HUDEP-2 (cell line): ENCODE data around the gene IRF2BP2.
"Not testable (repeated sequence)": the region's sequence is repeated elsewhere in the genome, so short reads cannot be mapped to it uniquely, and the experiment has no call there.

Experiments used
- DNase-seq, 76 experiments: peaks; one replicate each; lab custom pipeline; 2025; ENCODE audit not compliant: unreplicated experiment in 76 of 76; lab: John Stamatoyannopoulos, UW

Gene IRF2BP2

DNA sequence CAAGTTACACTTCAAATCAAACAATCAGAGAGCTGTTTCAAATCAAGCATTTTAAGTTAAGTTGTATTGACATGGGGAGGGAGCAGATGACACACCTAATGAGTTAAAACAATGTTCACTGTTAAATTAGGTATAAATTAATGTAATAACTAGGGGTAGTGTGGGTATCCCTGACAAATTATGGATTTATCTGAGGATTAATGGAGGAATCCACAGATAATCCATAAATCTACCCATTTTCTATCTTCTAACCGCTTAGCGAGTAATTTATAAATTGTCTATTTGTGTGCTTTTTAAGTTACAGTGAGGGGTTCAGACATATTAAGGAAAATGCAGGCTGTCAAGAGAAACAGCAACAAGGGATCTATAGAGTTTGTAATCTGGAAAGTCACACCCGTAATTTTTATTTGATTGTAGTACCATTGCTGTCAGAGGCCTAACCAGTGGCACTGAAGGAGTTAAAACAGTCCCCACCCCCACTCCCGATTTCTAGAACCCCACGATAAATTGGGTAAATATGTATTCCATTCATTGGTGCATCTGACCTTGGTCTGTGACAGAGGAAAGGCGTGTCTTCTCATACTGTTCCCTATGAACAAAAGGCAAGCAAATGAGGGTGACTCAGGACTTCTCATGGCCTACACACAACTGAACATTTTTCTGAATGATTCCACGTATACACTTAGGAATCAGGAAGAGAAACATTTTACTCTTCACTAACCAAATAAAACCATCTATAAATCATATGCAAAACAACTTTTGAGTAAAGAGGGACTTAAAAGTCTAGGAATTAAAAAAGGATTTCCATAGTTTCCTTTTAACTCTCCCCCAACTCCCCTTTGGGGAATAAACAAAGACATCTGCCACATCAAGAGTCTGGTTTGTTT lies 7.4 kb downstream of the IRF2BP2 start:
- peak in 49 of 76 experiments; percentile 14 to 75 (median 50) for DNase-seq

DNA sequence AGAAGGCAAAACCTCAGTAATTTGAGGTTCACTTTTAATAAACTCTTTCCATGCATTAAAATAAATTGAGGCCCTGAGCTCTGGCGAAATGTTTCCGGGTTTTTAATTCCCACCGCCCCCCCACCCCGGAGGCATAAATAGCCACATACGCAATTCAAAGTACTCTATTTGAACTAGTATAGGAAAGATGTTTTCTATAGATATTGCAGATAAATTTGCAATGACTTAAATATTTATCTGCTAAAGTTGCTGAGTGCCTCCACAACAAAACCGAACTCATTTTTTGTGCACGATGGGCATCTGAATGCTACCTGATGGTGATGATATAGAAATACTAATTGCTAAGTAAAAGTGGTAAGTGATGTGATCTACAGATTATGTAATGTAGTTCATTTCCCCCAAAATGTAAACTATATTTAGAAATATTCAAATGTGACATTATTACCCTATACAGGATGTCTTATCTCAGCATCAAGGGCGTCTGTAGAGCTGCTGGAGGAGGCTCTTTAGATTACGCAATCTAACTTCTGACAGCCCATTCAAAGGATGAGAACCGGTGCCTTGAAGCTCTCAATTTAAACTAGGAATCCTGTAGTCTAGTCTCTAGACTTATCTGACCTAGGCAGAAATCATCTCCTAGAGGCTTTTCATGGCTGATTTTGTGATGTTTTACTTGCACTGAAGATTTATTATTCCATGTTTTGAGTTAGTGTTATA lies 8.5 kb downstream of the IRF2BP2 start:
- peak in 39 of 76 experiments; percentile 7 to 78 (median 54) for DNase-seq

DNA sequence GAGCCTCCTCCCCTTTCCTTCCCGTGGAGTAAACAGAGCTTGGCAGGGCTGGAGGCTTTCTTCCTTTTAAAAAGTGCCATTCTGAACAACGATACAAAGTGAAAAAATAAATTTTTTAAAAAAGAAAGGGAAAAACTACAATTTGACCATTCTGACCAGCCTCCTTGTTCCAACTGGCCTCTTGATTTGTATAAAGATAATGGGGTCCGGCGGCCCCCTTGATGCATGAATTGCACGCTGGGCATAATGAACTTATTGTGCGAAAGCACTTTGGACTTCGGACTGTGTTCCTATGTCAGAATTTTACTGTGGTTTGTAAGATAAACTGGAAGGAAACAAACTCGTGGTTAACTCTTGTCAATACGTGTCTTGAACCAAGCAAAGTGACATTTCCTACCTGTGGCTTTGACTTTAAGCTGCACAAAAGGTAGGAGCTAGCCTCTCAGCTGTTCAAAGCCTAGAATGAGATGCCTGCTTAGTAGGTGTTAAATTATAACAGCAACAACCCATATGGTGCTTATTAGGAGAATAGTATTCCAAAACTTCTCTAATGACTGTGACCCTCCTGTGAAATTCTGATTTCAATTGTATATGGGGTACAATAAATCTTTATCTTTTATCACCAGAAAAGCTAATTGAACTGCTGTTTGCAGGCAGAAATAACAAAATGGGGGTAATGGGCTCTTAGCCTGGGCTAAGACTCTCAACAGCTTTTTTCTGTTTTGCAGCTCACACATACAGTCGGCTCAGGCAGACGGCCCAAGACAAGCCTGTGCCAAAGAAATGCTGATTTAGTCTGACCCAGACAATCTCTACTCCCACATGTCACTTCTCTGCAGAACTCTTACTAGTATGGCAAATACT lies 9.3 kb downstream of the IRF2BP2 start:
- peak in 48 of 76 experiments; percentile 18 to 72 (median 36) for DNase-seq

DNA sequence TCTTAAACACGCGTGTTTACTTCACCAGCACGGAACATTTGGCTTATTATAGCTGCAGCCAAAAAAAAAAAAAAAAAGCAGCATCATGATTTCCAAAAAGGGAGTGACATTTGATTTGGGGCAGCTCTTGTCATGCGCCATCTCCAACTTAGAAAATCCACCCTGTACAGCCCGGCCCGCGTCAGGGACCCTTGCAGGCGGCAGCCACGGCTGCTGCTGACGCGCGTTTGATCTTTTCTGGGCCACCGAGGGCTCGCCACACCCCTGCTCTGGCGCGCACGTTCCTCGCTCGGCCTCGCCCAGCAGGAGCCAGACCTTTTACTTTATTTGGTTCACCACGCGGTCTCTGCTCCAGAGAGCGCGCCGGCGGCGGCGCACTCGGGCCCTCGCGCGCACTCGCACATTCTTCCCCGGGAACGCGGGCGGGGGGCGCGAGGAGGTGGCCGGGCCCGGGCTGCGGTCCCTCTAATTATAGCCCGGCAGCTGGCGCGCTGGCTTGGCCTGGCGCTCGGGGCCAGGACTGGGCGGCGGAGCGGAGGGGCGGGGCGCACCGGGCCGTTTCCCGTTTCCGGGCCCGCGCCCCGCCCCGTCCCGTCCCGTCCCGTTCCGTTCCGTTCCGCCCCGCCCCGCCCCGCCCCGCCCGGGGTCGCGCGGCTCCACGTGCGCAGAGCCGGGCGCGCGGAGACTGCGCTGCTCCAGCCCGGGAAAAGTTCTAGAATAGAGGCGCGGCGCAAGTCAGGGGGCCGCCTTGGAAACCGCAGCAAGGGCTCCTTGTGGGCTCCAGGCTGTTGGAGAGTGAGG lies 10.2 kb downstream of the IRF2BP2 start:
- peak in 72 of 76 experiments; percentile 36 to 92 (median 76) for DNase-seq

DNA sequence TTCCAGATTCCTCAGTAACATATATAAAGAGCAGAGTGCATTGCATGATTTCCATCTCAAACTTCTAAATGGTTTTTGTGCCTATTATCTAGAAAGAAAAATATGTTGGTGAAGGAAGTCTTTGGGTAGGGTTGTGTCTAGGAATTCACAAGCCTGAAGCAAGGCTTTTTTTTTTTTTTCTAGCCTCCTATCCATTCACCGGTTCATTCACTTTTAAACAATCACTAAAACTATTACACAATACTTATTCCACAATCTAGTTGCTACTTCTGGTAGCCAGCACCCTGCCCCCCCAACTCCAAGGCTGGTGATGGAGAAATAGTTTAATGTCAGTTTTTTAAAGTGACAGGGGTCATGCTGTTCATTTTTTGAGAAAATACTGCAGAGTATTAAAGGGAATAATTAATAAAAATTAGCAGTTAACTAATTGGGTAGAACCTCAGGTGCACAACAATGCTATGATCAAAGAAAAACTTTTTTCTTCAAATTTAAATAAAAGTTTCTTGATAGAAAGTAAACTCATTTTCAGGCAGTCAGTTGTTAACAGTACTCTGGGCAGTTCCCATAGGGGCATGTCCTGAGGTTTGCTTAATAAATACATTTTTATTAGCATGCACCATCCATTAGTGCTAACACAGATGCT lies 10.9 kb downstream of the IRF2BP2 start:
- DNase-seq: peak in 1 of 76 experiments; percentile 6

DNA sequence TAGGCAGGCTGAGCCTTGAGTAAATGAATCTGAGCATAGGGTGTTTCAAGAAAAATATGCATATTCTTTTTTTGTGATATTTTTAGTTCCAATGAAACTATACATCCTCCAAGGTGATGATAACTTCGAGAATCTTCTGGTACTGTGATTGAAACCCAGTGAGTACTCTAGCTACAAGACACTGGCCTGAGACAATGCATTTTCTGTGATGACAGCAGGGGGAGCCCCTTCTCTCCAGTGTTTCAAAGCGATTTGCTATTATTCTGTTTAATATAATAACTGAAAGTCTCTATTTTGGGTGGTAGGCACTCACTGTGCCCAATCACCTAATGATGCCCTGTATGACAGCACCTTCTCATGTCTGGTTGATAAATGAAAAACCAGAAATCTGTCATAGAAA lies 12.1 kb downstream of the IRF2BP2 start:
- peak in 48 of 76 experiments; percentile 5 to 68 (median 43) for DNase-seq

DNA sequence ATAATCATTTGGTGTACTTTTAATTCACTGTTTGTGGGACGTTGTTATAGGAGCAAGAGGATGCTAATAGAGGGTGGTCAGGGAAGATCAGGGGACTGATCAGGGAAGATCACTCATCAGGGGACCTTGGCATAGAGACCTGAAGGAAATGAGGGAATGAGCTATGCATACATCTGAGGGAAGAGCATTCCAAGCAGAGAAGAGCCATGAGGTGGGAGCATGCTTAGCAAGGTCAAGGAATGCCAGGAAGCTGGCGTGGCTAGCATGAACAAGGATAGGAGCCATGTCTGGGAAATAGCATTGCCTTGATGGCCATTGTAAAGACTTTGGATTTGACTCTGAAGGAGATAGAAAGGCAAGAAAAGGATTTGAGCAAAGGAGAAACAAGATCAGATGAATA lies 14.1 kb downstream of the IRF2BP2 start:
- DNase-seq: no peak

DNA sequence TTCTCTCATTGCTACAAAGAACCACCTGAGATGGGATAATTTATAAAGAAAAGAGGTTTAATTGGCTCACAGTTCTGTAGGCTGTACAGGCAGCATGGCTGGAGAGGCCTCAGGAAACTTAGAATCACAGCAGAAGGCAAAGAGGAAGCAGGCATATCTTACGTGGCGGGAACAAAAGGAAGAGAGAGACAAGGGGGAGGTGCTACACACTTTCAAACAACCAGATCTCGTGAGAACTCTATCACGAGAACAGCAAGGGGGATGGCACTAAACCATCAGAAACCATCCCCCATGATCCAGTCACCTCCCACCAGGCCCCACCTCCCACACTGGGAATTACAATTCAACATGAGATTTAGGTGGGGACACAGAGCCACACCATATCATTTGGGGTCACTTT lies 15.4 kb downstream of the IRF2BP2 start:
- DNase-seq: not testable (repeated sequence)

DNA sequence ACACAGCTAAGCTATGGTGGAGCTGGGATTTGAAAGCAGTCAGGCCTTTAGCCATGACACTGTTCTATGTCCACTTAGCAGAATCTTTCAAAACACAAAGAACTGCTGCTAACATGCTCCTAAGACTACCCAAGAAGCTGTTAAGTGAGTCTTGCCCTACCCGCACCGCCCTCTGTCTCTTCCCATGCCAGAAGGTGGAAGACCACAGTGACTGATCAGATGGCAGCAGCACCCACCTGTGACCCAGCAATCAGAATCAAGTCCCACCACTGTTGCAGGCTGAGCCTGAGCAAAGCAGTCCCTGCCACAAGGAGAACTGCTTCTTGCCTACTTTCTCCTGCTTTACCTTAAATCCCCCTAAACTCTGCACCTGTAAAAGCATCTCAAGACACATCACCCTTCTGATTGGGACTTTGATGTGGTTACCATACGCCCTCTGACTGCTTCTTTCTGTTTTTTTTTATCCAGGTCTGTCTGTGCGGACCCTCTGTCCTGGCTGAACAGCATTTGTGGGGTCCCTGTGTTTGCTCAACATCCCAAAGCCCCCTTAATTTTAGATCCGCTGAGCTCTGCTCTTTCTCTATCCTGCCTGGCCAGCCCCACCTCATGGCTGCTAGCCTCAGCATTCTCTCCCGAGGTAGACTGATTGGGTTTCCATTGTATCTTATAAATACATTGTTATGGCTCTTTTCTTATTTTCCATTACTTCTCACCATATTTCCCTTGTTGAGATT lies 16.0 kb downstream of the IRF2BP2 start:
- DNase-seq: no peak

DNA sequence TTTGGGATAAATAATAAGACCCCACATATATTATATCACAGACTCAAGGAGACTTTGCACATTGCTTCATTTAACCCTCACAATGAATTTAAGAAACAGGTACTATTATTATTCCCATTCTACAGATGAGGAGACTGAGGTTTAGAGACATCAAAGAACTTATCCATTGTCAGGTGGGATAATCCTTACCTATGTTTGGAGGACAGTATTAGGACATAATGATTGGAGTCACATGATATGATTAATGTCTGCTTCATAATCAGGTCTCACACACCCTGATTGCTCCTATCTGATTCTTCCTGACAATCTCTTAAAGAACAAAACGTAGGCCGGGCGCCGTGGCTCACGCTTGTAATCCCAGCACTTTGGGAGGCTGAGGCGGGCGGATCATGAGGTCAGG lies 16.9 kb downstream of the IRF2BP2 start:
- DNase-seq: no peak

DNA sequence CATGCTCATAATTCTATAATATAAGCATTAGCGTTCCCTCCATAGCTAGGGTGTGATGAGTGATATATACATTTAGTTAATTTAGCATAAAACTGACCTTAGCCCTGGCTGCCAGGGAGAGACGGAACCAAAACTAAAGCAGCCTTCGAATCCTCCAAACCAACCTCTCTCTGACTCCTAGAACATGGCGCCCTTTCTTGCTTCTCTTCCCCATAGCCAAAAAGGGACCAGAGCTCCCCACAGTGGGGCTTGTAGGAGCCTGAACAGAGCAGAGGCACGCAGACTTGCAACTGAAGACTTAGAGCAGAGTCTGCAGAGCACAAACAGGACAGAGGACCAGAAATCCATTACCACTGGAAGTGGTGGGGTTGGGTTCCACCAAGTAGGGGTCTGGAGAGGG lies 17.7 kb downstream of the IRF2BP2 start:
- DNase-seq: peak in 3 of 76 experiments; percentile 3

DNA sequence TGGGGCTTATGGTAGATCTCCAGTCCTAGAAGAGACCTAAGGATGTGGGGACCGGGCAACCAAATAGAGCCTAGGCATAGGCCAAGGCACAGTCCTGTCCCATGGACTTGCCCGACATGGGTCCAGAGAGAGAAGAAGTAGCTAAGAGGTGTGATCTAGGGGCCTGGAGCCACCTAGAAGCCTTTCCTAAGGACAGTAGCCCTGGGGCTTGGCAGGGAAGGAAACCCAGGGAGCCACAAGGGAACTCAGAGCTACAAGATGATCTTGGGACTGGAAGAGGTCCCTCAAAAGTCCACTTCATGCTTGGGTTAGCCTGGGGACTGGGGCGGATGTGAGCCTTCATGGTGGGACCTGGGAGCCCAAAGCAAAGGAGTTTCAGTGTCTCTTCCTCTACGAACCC lies 18.8 kb downstream of the IRF2BP2 start:
- DNase-seq: no peak

DNA sequence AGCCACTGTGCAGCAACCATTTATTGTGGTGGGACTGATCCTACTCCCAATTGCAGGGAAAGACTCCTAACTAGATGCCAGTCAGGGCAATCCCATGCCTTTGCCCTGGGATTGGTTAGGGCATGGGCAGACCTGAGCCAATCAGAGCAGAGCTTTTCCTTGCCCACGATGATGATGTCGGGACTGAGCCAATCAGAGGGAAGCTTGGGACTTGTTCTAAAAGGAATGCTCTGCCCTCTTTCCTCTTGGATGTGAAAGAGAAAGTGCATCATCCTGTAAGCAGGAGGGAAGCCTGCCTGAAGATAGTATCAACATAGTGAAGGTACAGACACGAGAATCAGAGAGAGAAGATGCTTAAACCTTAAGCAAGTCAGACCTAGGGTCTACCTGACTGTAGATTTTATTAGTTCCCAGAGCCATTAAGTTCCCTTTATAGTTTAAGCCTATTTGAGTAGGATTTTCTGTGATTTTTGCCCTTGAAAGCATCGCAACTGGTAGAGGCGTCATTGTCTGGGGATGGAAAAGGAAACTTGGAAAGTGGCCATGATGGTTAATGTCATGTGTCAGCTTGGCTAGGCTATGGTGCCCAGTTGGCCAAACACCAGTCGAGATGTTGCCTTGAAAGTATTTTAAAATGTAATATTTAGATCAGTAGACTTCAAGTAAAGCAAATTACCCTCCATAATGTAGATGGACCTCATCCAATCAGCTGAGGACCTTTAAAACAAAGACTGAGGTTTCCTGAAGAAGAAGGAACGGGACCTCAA lies 19.9 kb downstream of the IRF2BP2 start:
- DNase-seq: no peak

DNA sequence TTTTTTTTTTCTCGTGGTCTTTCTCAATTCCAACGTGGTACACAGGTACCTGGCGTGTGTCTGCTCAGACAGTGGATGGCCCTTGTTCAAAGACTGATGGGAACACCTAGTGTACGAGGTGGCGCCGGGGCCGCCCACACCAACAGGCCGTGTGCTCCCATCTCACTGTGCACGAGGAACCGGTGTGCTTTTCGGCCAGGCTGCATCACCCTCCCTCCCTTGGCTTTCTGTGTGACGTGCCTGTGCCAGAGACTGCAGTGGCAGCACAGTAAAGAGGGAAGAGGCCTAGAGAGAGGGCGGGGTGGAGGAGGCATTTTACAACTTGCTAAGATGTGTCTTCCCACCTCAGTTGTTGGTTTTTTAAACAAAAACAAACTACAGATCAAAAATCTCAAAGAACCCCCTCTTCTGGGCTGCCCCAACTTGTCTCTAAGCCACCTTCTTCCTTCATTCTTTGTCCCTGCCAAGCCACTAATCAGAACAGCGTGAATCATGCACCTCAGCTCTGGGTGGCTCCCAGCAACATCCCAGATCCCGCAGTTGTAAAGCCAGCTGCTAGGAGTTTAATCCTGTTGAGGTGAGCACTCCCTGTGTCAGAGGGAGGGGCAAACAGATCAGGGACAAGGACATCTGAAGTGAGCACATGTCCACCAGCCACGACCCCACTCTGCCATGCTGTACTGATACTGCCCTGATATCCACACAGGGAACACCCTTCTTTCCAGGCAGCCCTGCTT lies 20.7 kb downstream of the IRF2BP2 start:
- DNase-seq: peak in 2 of 76 experiments; percentile 3 to 4

DNA sequence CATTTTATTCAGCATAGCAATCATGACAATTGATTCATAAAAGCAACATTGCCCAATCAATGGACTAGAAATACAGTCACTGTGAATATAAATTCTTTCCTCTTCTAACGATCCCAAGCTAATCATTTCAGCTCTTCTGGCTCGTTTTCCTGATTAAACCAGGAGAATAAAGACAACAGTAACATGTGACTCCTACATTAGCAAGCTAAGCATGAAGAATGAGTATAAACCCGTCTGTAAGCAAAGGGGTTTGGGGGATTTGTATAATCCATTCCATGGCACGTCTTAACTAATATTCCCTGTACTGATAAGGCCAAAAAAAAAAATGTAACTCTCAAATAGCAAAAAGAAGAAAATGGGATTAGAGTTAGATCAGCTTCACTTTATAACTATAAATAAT lies 21.6 kb downstream of the IRF2BP2 start:
- DNase-seq: no peak

DNA sequence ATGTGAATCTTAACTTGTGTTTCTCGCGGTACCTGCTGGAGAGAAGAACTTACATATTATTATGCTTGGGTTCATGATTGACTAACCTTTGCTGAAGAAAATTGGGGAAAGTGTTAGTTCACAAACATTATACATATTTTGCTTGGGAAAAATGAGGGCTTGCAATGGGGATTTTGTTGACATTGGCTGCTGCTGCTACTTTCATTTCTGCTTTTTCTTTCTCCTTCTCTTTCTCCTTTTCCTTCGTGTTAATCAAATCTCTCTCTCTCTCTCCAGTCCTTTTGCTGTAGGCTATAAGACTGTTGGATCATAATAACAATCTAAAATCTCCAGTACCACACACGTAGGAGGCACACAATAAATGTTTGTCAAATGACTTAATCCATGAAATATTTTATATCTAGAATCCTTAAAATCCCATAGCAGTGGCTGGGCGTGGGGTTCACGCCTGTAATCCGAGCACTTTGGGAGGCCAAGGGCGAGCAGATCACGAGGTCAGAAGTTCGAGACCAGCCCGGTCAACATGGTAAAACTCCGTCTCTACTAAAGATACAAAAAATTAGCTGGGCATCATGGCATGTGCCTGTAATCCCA lies 23.0 kb downstream of the IRF2BP2 start:
- DNase-seq: no peak

DNA sequence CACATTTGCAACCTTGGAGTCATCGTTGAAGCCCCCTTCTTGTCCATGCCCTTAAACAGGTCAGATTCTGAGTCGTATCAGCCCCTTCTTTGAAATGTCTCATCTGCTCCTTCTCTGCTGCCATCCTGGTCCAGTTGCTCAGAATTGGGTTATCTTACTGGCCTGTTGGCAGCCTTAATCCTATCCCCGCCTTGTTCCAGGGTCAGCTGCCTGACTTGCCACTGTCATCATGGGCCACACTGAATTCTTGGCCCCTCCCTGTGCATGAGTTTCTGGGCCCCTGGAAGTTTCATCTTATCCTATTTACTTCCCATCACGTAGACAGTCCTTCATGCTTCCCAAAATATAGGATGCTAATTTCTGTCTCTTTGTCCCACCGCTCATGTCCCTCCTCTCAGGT lies 23.7 kb downstream of the IRF2BP2 start:
- DNase-seq: peak in 34 of 76 experiments; percentile 4 to 66 (median 36)
